GM21786 (cell line): ENCODE measurements around the gene PRR14.

ENCODE experiments used
- ATAC-seq: cut with Tn5 transposase; IDR thresholded peaks from one replicate; pipeline ENCODE4 v1.9.1; 2021; ENCODE audit not compliant: unreplicated experiment

The PRR14 gene

GRCh38 chr16:30650369-30651123 lies at the start of gene PRR14:
TSS of gene PRR14 (plus strand) at chr16:30650960. CDS start at chr16:30651646, 686 bp downstream.
- peak; percentile 71 for ATAC-seq

DNA sequence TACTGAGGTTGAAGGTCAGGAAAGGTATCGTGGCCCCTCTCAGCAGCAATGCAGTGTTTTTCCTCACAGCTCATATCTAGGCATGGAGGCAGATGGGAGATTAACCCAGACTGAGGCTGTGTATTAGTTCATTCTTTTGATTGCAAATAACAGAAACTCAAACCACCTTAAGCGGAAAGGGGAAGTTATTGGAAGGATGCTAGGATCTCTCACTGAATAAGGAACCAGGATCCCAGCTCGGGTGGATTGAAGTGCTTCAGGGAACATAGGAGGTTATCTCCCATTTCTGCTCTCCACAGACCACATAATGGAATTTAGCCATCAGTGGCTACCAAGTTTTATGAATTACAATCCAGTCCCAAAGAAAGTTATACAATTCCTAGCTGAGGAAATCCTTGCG lies 48.8 kb upstream of the PRR14 start:
- ATAC-seq: no peak

GRCh38 chr16:30602616-30603277 lies 48.0 kb upstream of the PRR14 start:
- no peak for ATAC-seq

DNA sequence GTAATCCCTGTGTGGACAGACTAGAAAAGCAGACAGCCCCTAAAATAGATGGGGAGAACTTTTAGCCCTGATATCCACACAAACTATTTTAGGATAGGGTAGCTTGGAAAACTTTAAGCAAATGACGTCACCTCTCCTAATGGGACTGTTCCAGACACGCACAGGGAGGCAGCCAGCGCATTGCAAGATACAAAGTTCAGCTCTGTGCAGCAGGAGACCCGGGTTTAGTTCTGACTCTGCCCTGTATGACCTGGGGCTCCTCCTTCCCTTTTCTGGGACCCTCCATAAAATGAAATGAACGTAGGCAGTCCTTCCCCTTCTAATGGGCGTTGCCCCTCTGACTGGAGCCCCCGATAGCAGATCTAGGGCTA lies 46.8 kb upstream of the PRR14 start:
- no peak for ATAC-seq

GRCh38 chr16:30604316-30604947 lies 46.3 kb upstream of the PRR14 start:
- no peak for ATAC-seq

DNA sequence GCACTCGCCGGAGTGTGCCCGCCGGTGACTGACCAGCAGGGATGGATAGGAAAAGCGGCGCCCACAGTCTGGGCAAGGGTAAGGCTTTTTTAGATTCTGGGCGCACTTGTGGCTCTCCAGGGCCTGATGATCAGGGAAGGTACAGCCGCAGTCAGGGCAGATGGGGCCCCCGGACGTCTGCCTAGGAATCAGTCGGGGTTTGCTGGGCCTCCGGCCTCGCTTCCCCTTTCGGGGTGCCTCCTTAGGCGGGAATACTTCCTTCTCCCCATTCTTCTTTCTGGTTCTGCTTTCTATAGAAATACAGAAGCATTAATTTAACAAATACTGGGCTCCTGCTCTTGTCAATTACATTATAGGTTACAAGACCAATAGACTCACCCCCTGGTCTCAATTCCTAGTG lies 45.6 kb upstream of the PRR14 start:
- ATAC-seq: no peak

DNA sequence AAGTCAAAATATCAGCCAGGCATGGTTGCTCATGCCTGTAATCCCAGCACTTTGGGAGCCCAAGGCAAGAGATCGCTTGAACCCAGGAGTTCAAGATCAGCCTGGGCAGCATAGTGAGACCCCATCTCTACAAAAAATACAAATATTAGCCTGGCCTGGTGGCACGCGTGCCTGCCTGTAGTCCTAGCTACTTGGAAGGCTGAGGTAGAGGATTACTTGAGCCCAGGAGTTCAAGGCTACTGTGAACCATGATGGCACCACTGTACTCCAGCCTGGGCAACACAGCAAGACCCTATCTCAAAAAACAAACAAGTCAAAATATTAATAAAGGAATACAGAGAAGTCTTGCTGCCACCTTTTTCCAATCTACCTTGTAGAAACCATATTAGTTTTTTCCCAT lies 44.8 kb upstream of the PRR14 start:
- ATAC-seq: no peak

- ATAC-seq: peak; percentile 20
These were observed 41.5 kb upstream of the PRR14 start for GRCh38 chr16:30609002-30609925.

GRCh38 chr16:30609926-30610839 lies 40.6 kb upstream of the PRR14 start, which contains the start of gene ZNF689:
TSS of gene ZNF689 (minus strand) at chr16:30610389. CDS start at chr16:30610041, 348 bp downstream.
- ATAC-seq: peak; percentile 87

DNA sequence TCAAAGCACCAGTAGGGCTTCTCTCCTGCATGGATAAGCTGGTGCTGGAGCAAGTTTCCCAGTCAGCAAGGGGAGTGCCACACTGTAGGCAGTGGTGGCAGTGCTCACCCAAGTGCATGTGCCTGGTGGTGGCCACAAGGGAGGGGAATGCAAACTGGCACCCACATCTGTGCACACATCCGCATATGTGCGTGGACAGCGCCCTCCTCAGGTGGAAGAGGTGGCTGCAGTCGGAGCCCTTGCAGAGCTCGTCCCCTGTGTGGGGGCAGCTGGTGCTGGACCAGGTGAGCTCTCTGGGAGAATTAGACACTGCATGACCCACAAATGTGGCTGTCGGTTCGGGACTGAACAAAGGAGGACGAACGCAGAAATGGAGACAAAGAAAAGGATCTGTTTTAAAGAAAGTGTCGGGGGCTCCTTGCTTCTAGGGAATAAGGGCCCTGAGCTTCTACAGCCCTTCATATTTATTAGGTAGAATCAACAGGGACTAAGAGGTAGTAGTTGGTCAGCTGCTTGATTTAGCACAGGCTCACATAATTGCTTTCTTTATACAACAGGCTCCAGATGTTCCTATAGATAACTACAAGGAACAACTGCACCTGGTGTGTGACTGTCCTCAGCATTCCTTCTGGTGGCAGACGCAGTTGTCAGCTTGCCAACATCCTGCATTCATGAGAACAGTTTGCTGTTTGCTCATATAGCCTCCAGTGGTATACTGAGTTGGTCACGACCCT lies 35.2 kb upstream of the PRR14 start:
- ATAC-seq: no peak

DNA sequence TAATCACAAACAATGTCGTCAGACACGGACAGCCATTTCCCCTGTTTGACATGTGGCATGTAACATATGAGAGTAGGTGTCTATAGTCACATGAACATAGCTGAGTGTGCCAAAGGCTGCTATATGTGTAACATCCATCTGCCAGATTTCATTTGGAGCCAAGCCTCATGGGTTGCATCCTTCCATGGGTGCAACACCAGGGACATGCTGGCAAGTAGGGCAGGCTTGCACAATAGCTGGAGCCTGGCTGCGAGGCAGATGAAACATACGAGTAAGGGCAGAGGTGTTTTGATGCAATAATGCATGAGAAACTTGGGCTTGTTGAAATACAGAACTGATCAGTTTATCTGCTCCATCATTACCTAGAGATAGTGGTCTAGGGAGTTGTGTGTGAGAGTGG lies 31.6 kb upstream of the PRR14 start:
- no peak for ATAC-seq

GRCh38 chr16:30619638-30620037 lies 31.1 kb upstream of the PRR14 start:
- ATAC-seq: no peak

DNA sequence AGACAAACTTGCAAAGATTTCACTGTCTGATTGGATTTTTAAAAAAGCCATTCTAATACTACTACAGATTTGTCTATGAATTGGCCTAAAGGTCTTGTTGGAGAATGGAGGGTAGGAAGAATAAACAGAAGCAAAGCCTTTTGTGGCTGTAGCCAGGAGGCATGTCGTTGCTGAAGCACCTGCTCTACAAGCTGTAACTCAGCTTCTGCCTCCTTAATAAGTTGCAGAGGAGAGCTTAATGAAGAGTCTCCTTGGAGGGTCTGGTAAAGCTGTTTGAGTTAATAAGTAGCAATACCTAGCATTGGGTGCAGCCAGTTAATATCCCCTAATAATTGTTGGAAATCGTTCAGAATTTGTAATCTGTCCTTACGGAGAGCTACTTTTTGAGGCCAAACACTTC lies 30.6 kb upstream of the PRR14 start:
- ATAC-seq: no peak

GRCh38 chr16:30621765-30622164 lies 29.0 kb upstream of the PRR14 start:
- no peak for ATAC-seq

- ATAC-seq: no peak
These were observed 28.2 kb upstream of the PRR14 start for GRCh38 chr16:30622455-30623032.

DNA sequence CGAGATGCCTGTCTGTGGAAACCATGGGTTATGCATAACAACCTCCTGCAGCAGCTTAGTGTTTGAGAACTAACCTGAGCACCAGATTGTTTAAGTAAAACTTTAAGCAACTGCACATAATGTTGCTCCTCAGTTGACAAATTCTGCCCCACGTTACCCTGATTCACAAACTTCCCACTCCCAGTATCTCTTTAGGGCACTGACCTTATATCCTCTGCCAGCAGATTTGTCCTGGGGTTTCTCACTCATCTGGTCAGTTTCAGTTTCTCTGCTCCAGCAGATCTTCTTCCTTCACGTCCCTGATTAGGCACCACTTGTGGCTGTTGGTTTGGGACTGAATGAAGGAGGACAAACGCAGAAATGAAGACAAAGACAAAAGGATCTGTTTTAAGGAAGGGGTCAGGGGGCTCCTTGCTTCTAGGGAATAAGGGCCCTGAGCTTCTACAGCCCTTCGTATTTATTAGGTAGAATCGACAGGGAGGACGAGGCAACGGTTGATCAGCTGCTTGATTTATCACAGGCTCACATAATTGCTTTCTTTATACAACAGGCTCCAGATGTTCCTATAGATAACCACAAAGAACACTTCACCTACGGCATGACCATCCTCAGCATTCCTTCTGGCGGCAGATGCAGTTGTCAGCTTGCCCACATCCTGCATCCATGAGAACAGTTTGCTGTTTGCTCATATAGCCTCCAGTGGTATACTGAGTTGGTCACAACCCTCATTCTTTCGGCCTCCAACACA lies 27.1 kb upstream of the PRR14 start:
- no peak for ATAC-seq

GRCh38 chr16:30626236-30626635 lies 24.5 kb upstream of the PRR14 start:
- ATAC-seq: no peak
